ENCODE measurements around the gene URB2. TPM values are rescaled to one million over a fixed set of nuclear protein-coding genes. Genes with fewer than 3 reads are reported as not detected.

Gene URB2
- total and polyA plus RNA-seq, 2 of the 13 experiments (the other 11 are each of a cell fraction or from before 2014, with no cell fraction given): 4.0 to 17.6 TPM

GRCh38 chr1:229613938-229614337 is 12.1 kb upstream of the URB2 start:
- POLR2A ChIA-PET: no interaction called here
- no peak for DNase-seq (ENCODE audit: low spot score)
- ATAC-seq: no peak
- no peaks in the 10 kb centered on the region for H3K4me1 ChIP-seq (ENCODE audit: insufficient read depth, low read length)
- no TSS peak for BruUV-seq (replicated peaks)
- intact Hi-C loops (cut with micrococcal nuclease; ENCODE audit: unreplicated experiment): no loop called here
- in situ Hi-C loops (cut with HindIII; ENCODE audit: extremely low pct_ligation_motif_present, low pct_unique_long_range_greater_than_20kb): no loop called here
- no peaks in the 10 kb centered on the region for H3K9me3 ChIP-seq (ENCODE audit: low read length)
- WGBS (ENCODE audit: low lambda C conversion rate): 98% methylated on average over 5 of the region's 5 CpGs
- H3K27ac ChIP-seq (ENCODE audit: extremely low read length, insufficient read depth, low read length): no peak overlapping the region
- no peak overlapping the region for H3K4me3 ChIP-seq (replicated peaks in 1 of 3; ENCODE audit: insufficient read depth in 1 of 3, low read depth in 2 of 3, low read length in 3 of 3)
- H3K36me3 ChIP-seq (replicated peaks in 1 of 2; ENCODE audit: control insufficient read depth in 1 of 2, insufficient read depth in 2 of 2, low read length in 2 of 2): peaks cover 10 to 41% of the 10 kb centered on the region in 2 experiments; a peak in 4 of 5 replicates
- no peak overlapping the region for H3K9ac ChIP-seq (ENCODE audit: insufficient read depth, low read depth, low read length)
- CTCF ChIA-PET (ENCODE audit: low intra/inter-chr PET ratio, low total read pairs): no interaction called here
- no peaks in the 10 kb centered on the region for H3K27me3 ChIP-seq (ENCODE audit: control insufficient read depth in 1 of 2, insufficient read depth in 2 of 2, low read length in 2 of 2)
- H3K4me2 ChIP-seq (ENCODE audit: low read depth, low read length): no peak overlapping the region
- no peak overlapping the region for H2AFZ ChIP-seq (ENCODE audit: low read length)
- FAIRE-seq: no peak
- peaks cover 24% of the 10 kb centered on the region for H3K79me2 ChIP-seq (ENCODE audit: insufficient read depth, low read length)
- H4K20me1 ChIP-seq (ENCODE audit: insufficient read depth, low read length): no peaks in the 10 kb centered on the region
- TF ChIP-seq SETDB1 (CRISPR knock-in tag; IDR thresholded peaks at IDR 0.05; ENCODE audit: borderline replicate concordance): no peak
- no peak for TF ChIP-seq BRF2 (CRISPR knock-in tag; IDR thresholded peaks at IDR 0.05)
- TF ChIP-seq ZNF740 (CRISPR knock-in tag; IDR thresholded peaks at IDR 0.05): no peak
- TF ChIP-seq GMEB2 (CRISPR knock-in tag; IDR thresholded peaks at IDR 0.05; ENCODE audit: low read depth): no peak
- TF ChIP-seq PRDM4 (CRISPR knock-in tag; IDR thresholded peaks at IDR 0.05; ENCODE audit: borderline replicate concordance): no peak
- no peak for TF ChIP-seq ZGPAT (CRISPR knock-in tag; IDR thresholded peaks at IDR 0.05)
- no peak for TF ChIP-seq ZFAT (CRISPR knock-in tag; conservative IDR thresholded peaks at IDR 0.05)
- TF ChIP-seq IRF1 (CRISPR knock-in tag; IDR thresholded peaks at IDR 0.05; ENCODE audit: low read depth): no peak
- TF ChIP-seq MIXL1 (CRISPR knock-in tag; IDR thresholded peaks at IDR 0.05): no peak
- TF ChIP-seq SPEN (CRISPR knock-in tag; IDR thresholded peaks at IDR 0.05; ENCODE audit: low read depth): no peak
- no peak for TF ChIP-seq TIGD3 (CRISPR knock-in tag; IDR thresholded peaks at IDR 0.05; ENCODE audit: borderline replicate concordance)
- TF ChIP-seq ZMAT3 (CRISPR knock-in tag; conservative IDR thresholded peaks at IDR 0.05): no peak
- TF ChIP-seq POLR2A (IDR thresholded peaks at IDR 0.05; ENCODE audit: insufficient read depth in 1 of 2, low read depth in 2 of 2, low read length in 2 of 2): no peak
- no peak for TF ChIP-seq FOXO4 (CRISPR knock-in tag; conservative IDR thresholded peaks at IDR 0.05)
- no peak for TF ChIP-seq RFX1 (IDR thresholded peaks at IDR 0.05)
